Activated CD8-positive, alpha-beta memory T cell treated with anti-CD3 and anti-CD28 coated beads, Interleukin-2, amount 50 U/mL, for 4 hours (primary cell): Measurements from ENCODE around the gene ACSL1.

ENCODE experiments used
- DNase-seq: peaks from one replicate; pipeline ENCODE4 v3.0.0-alpha.2; 2020

The ACSL1 gene

DNA sequence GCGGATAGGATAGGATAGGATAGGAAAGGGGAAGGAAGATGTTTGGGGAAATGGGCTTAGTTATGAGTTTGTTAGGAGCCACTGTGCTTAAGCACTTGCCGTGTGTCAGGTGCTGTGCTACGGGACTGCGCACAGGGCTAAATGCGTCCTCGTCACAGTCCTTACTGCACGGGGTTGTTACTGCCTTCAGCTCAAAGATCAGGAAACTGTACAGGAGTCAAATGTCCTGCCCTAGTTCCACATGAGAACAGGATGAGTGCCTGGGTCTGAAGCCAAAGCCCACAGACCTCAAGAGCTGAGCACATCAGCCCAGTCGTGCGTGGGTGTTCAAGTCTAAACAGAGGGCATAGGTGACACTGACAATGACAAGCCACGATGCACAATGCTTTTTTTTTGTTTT is 15.0 kb downstream of the ACSL1 start:
- DNase-seq = no peak

- no peak for DNase-seq
These were observed 17.1 kb downstream of the ACSL1 start for GRCh38 chr4:184808713-184809050.

DNA sequence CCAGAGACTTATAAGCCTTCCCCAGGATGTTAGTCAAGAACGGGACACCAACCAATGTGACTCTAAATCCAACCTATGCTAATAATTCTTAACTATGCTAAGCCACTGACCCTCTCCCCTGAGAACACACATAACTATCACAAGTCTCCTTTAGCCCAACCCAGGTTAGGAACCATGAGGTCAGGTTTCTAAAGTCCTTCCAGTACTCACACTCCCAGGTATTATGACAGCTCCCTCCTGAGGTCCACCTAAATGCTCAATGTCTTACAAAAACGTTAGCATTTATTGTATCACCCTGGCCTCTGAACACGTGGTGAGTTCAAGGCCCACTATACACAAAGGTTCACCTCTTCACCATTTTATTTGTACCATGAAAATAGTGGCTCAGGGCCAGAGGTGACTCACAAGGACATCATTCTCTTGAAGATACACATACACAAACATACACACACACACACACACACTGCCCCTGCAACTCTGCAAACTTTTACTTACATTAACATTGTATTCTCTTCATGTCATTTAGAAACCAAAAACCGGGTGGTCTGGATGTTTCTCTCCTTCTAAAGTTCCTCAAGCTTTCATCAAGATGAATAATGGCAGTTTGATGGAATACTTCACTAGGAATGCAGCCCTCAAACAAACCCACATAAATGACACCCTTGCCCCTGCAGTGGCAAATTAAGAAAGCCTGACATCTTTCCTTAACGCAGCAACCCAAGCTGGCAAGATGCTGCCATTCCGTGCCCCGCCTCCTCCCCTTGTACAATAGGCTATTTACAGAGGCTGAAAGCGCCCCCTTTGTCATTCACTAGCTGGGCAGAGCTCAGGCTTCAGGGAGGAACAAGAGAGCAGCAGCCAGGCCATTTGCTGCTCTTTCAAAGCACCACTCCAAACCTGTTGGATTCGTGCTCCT is 17.7 kb downstream of the ACSL1 start:
- DNase-seq = no peak

- no peak for DNase-seq
These were observed 18.5 kb downstream of the ACSL1 start for GRCh38 chr4:184807256-184807655.

DNA sequence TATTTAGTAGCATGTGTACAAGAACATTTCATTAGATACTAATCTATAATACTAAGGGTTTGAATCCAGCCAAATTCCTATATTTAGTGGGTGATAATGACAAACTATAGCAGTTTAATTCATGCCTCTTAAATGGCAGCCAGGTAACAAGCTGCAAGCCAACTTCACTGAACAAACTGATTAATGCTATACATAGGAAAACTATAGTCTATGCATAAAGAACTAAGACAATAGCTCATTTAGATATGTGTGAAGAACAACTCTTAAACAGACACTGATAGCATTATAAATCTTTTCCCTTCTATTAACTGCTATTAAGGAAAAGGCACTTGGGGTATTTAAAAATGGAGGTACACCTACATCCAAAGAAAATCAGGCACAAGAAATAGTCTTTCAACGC is 19.1 kb downstream of the ACSL1 start:
- DNase-seq = no peak

- no peak for DNase-seq
These were observed 19.6 kb downstream of the ACSL1 start for GRCh38 chr4:184806229-184806550.

DNA sequence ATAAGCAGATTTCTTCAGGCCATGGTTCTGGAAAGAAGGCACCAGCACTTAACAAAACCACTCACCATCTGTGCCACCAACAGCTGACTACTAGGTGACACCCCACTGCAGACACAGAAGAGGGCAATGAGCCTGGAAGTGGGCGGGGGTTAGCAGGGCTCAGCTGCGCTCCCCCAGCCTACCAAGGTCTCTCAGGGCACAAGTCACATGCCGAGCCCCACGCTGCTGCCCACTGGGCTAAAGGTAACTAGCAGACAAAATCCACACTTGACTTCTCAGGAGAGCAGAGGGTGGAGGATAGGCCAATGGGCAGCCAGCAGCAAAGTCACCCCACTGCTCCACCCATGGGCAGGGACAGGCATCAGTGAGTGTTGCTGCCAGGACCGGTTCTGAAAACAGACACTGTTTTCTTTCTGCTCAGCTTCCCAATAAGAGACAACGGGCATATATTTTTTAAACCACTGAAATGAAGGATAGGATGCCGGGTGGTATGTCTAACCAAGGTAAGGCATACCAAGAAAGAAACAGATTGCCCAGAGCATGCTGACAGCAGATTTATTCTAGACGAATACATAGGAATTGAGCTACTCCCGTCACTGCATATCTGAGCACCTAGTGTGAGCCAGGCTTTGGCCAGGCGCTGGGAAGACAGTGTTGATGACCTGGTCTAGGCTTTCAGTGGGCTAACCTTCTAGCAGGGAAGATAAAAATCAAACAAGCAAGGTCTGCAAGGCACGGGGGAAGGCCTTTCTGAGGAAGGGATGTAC is 20.1 kb downstream of the ACSL1 start:
- no peak for DNase-seq

- DNase-seq = no peak
These were observed 21.1 kb downstream of the ACSL1 start for GRCh38 chr4:184804621-184805020.

DNA sequence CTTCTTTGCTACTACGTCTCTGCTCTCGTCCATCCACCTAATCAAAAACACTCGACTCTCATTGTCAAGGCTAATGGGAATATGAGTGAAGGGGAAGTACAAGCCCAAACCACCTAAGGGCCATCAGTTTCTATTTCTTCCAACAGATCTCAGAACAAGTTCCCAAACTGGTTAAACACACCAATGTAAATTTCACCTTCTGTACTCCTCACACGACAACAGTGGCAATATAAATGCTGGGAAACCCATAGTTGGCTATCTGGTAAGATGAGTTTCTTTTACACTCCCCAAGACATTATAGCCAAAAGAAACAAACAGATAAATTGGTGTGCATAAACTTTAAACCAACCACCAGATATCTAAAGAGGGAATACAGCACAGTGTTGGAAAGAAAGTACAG is 21.9 kb downstream of the ACSL1 start:
- no peak for DNase-seq

DNA sequence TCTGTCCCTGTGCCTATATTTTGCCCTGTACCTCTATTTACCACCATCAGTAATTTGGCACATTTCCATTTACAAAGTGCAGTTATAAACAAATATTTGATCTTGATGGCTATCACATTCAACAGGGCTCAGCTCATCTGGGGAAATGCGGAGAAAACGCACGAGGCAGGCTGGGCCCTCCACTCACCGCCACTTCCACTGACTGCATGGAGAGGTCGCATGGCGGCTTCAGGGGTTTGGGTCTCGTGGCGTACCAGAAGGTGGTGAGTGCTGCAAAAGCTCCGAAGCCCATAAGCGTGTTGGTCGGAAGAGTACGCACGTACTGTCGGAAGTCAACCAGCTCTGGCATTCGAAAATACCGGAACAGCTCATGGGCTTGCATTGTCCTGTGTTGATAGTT is 22.6 kb downstream of the ACSL1 start:
- no peak for DNase-seq

- no peak for DNase-seq
These were observed 23.1 kb downstream of the ACSL1 start for GRCh38 chr4:184802697-184803015.

- no peak for DNase-seq
These were observed 23.7 kb downstream of the ACSL1 start for GRCh38 chr4:184801781-184802696.

GRCh38 chr4:184798504-184798903 is 27.3 kb downstream of the ACSL1 start:
- DNase-seq = no peak

GRCh38 chr4:184796906-184797305 is 28.9 kb downstream of the ACSL1 start:
- no peak for DNase-seq

DNA sequence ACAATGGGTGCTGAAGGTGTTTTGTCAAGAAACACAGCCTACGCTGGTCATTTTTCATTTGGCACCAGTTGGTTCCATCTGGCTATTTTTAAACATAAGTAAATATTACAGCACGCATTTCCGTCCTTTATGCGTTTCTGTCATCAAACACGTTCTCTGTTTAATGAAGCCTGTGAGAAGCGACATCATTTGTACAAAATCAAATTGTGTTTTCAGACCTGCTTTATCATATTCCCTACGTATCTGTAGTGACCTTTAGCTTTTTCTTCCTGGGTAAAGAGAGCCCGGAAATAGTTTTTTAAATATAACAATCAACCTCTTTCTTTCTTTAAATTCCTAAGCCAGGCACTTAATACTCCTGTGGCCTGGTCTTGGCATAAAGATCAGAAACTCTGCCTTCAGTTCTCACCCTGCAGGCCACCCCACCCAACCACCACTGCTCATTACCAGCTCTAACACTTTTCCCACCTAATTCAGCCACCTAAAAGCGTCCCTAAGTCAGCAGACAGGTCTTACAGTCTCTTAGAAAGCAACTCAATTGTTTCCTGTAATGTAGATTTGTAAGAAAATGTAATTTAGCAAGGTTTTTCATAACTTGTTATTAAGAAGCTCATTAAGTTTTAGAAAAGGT is 30.4 kb downstream of the ACSL1 start:
- DNase-seq = no peak

DNA sequence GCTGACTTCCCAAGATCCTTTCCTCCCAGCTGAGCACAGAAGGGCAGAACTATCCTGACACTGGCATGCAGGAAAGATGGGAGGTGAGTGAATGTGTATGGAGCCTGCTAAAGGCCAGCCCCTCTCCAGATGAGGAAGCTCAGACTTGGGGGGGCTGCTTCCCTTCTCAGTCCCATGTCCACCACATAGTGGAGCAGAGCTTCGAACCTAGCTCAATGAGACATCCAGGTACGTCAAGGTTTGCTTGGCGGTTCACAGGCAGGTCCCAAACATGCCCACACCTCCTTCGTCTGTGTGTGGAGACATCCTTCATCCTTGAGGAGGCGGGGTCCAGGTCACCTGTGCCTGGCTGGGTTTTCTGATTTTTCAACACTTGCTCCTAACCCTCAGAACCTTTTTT is 31.3 kb downstream of the ACSL1 start:
- DNase-seq = no peak

GRCh38 chr4:184793735-184794355 is 31.9 kb downstream of the ACSL1 start:
- no peak for DNase-seq

DNA sequence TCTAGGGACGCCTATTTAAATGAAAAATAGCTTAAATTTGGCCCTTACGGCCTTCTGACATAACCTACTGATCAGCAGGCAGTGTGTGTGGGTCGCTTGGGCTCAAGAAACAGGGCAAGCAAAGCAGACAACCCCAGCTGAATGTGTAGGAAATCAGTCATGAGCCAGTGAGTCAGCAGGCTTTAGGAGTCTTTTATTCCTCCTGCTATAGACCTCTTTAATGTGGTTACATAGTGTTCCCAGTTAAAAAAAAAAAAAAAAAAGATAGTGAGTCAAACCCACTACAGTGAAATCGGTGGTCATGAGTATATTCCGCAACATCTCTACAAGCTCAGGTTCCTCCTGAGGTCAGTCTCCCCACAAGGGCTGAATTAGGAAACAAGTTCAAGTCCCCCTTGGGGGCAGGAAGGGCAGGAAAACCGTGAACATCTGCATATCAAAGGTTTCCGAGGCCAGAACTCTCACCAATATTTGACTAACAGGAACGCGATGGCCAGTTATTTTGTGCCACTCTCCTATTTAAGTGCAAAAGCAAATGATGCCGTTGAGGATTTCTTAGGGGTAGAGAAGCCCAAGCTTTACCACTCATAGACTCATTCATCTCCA is 32.7 kb downstream of the ACSL1 start:
- DNase-seq = peak; percentile 40

DNA sequence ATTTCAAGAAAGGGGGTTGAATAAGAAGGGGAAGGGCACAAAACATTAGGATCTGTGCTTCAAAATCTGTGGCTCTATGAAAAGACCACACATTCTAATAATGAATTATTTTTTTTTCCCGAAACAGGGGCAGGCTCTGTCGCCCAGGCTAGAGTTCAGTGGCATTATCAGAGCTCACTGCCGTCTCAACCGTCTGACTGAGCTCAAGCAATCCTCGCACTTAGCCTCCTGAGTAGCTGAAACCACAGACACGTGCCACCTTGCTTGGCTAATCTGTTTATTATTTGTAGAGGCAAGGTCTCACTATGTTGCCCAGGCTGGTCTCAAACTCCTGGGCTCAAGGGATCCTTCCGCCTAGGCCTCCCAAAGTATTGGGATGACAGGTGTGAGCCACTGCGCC is 33.4 kb downstream of the ACSL1 start:
- no peak for DNase-seq

DNA sequence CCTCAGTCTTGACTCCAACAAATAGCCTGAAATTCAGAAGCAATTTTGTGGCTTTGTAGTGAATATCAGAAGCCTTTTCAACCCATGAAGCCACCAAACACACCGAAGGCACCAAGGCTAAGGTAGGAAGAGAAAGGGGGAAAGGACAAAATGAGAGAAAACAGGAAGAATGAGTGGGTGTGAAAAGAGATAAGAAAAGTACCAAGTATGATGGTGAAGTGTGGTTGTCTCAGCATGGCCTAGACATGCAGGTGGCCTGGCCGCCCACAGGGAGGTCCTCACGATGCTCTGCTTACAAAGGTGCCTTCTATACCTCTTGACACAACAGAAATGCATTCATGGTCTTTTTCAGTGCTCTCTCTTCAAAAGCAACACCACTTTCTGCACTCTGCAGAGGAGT is 34.9 kb downstream of the ACSL1 start:
- no peak for DNase-seq

GRCh38 chr4:184787766-184788503 is 37.8 kb downstream of the ACSL1 start:
- no peak for DNase-seq
